Measurements from ENCODE around the gene SIRPB2.

Gene SIRPB2

DNA sequence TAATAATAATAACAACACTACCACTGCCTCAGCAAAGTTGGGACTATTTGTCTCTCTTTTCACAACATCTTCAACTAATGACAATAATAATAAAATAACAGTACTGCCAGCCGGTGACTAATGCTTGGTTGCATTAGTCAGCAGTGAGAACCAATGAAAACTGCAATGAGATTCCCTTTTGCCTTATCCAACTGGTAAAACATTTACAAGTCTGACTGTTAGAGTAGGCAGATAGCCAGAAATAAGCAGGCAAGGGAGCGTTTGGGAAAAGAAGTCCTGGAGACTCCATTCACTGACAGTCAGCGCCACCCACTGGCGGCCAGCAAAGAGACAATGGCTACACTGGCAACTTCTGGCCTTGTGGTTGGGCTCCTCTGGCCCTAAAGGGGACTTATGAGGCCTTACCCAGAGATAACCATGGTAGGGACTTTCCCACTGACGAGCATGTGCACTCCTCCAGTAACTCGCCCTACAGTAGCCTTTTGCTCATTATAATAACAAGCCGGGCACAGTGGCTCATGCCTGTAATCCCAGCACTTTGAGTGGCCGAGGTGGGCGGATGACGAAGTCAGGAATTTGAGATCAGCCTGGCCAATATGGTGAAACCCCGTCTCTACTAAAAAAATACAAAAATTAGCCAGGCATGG, 21.2 kb downstream of the SIRPB2 start:
- no peak for DNase-seq

DNA sequence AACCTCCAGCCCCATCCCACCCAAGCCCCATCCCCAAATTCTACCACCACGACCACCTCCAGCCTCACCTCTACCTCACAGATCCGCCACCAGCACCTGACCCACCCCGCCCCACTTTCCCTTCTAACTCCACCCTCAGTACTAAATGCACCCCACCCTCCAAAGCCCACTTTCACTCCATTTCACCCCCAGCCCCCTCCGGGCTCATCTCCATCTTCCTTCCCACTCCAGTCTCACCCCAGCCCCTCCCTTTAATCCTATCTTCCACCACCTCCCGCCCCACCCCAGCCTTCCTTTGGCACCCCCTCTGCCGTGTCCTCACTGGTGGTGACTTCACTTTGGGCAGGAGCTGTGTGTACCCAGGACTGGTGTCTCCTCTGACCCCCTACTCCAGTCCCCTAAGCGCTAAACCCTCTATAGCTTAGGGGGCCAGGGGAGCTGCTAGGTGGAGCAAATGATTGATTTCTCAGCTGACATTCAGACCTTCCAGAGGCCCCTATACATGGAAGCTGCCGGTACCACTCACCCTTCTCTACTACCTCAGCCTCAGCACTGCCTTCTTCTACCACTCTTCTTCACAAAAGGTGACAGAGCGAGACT, 21.8 kb downstream of the SIRPB2 start:
- DNase-seq, result no peak

DNA sequence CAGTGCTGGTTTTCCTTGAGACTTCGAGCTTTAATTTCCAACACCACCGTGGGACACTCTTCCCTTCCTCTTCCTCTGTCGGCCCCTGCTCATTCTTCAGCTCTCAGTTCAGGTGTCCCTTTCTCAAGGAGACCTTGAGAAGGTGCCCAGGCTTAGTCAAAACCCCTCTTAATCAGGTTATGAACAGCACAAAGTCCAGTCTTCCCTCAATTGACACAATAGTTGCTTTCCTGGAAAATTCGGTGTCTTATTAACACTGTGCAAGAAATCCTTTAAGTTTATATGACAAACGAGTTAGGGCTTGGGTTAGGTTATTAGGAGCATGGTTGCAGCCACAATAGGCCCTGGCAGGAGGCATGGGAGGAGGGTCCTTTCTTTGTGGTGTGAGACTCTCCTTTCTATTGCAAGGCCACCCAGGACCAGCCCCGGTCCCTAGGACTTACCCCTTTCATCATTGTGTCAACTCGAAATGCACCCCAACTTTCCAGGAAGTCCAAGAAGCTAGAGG, 23.0 kb downstream of the SIRPB2 start:
- DNase-seq, result no peak

DNA sequence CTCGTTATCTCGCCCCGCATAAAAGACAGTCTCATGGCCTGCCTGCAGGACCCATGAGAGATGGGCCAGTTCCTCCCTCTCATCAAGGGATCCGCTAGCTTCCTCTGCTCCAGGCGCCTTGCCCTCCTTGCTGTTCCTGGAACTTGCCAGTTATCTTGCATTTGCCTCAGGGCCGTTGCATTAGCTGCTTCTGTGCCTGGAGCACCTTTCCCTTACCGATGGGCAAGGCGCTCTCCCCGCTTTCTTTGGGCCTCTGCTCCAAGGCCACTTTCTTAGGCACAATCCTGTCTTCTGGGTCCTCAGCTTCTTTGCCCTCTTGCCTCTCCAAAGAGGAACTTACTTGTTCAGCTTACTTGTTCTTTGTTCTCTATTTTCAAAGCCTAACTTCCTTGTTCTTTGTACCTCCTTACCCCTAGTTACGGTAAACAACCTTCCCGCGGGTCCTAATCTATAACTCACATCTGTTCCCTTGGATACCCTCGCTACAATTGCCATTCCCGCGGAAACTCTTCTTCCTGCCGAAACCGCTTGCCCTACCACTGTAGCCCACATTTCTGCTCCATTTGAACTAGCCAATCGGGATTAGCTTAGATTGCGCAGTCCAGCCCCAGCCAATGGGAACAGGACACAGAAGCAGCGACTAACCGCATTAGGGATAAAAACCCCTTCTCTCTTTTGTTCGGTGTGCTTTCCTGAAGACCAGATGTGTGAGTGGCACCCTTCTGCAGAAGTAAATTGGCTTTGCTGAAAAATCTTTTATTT, 23.7 kb downstream of the SIRPB2 start:
- DNase-seq, result no peak

DNA sequence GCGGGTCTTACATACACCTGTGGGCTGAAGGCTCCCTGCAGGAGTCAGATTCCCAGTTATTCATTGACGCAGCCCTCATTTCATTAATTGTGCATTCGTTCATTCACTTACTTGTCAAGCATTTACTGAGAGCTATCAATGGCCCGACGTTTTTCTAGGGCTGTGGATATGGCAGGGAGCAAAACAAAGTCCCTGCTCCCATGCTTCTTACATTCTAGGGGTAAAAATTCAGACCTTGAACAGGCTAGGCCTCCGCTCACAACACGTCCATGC, 24.2 kb downstream of the SIRPB2 start:
- DNase-seq, result no peak

DNA sequence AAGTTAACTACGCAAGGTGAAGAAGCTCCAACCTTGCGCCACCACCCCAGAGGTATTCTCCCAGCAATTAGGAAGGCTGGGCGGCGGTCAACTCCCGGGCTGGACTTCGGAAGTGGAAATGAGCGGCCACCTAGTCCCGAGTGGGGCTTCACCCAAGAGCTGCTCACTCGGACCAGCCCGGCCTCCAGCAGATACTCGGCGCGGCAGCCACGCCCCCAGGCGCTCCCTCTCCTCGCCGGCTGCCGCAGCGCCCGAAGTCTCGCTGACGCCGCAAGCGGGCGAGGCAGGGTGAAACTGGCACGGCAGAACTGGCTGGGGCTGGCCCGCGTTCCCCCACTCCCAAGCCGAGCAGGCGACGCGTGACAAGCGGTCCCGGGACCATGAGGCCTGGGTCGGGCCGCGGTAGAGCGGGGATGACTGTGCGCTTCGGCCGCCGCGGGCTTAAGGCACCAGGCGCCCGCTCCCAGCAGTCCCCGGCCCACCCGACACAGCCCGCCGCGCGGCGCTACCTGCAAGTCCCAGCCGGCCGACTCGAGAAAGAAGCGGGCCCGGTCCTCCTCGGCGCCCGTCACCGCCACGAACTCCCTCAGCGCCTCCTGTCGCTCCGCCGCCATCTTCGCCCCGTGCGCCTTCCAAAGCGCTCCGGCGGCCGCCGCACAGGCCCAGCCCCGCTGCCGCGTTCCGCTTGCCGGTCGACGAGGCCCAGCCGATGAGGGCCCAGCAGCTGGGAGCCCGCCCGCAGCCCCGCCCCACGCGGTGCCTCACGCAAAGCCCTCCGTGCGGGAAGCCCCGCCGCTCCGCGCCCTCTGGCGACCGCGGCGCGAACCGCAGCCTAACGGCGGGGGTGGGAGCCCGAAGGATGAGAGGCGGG, 24.8 kb downstream of the SIRPB2 start, which contains the start of gene NSFL1C:
Gene NSFL1C, minus strand, starts transcription at position 639 of the 871 bp plus-strand sequence. Its CDS starts 25 bp downstream, at position 614.
- peak; percentile 94 to 97 for DNase-seq

DNA sequence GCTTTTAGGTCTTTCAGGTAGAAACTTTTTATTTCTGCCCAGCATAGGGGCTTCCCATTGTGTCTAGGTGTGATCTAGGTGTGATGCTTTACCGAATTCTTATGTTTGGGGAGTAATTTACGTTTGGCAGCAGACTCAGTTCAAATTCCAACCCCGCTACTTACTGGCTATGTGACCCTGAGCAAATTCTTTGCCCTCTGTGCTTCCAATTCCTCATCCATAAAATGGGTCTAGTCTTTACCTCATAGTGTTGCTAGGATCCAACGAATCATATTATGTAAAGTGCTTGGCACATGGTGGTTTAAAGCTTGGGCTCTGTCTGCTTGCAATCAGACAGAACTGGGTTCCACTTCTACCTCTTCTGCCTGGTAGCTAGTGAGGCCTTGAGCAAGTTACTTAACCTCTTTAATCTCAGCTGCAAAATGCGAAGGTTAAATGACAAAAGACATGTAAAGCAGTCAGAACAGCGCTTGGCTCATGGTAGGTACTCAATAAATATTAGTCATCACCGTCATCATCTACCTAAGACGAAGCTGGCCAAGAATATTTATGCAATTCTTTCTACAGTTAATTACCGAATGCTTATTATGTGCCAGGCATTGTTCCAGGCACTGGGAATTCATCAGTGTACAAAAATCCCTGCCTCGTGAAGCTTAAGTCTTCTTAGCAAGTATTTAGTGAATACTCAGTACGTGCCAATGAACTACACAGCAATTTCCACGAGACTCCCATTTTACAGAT, 25.6 kb downstream of the SIRPB2 start:
- no peak for DNase-seq

DNA sequence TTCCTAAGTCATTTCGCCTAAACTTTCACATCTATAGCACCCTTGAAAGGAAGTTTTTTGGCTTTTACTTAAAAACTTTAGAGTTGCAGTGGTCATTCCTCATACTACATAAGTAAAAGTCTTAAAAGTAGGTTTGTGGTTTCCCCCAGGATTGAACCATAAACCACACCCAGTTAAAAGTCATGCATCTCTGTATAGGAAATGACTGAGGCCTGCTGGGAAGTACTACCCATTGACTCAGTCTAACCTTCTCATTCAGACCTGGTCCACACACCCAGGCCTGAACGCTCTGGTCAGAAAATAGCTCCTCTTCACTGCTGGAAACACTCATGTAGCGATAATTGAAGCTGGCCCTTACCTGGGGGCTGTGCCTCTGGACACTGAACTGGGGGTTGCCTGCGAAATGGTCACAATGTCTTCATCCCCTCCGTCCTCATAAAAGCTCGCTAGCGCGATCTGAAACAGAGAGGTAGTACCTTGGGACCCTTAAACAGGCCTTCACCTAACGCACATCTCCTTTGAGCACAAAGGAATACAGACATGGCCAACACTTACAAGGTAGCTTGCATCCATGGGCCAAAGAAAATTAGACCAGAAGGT, 27.1 kb downstream of the SIRPB2 start:
- DNase-seq, result no peak

DNA sequence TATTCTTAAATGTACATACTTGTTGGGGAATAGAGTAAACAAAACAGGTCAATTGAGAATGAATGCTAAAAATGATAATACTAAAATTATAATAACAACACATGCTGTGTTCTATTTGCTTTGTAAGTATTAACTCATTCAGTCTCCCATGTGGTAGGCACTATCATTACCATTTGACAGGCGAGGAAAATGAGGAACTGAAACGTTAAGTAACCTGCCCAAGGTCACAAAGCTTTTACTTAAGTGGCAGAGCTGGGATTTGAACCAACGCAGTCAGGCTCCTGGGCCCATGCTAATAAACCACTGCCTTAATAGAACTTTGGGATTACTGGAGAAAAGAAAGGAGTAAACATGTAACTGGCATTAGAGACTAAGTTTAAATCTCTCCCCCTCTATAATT, 28.4 kb downstream of the SIRPB2 start:
- no peak for DNase-seq

DNA sequence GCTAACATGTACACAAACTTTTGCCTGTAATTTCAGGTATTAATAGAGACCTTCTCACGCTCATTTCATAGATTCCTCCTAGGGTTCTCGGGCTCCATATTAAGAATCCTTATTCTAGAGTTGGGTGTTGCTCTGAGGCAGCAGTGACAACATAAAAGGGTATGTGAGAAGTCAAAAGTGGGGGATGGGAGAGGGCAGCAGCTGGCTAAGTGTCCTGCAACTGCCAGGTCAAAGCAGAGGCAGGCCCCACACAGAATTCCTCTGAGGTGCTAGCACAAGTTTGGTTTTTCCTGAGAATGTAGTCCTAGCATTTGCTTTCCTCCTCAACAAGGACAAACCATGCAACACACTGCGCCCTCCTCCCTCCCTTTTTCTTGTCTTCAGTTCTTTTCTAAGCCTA, 29.2 kb downstream of the SIRPB2 start:
- no peak for DNase-seq

DNA sequence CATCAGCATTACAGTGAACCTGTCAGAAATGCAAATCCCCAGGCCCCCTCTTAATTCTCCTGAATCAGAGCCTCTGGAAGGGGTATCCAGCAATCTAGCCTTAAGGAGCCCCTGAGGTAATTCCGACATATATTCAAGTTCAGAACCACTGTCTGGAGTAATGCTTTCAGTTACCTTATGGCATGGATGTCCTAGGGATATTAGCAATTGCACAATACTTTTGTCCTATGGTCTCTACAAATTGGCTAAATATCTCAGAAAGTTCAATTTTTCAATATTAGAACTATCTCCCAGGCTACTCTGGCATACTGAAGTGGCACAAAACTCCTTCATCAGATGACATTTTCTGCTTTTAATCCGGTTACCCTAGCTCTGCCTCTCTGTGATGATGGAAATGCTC, 30.9 kb downstream of the SIRPB2 start:
- DNase-seq, result no peak

DNA sequence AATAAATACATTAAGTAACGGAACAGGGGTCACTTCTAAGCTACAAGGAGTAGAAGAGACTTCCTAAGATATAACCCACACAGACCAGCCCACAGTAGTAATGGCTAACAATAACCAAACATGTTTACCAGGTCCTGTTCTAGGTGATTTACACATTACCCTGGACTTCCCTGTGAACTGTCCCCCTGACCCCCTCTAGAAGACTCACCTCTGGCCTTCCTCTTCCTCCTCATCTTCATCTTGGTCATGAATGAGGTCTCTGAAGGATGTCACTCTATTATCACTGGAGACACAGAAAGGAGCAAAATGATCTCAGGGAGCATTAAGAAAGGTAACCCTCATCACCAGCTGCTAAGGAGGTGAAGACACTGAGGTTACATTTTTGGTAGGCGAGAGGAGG, 33.2 kb downstream of the SIRPB2 start:
- DNase-seq, result no peak

DNA sequence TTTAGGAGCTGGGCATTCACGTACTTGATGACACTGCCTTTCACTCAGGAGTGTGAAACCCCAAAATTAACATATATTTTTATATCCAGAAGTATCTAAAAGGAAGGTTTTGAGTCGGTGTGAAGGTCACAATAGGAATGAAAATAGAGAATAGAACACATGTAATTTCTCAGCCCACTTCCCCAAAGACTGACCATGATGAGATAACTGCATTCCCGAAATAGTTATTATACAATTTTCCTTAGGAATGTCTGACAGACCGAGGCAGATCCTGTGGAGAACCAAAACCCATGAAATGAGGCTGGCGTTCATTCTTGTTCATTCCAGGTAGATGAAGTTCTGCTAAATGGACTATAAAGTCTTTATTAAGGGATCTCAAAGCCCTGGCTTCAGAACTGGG, 34.9 kb downstream of the SIRPB2 start:
- DNase-seq, result no peak

DNA sequence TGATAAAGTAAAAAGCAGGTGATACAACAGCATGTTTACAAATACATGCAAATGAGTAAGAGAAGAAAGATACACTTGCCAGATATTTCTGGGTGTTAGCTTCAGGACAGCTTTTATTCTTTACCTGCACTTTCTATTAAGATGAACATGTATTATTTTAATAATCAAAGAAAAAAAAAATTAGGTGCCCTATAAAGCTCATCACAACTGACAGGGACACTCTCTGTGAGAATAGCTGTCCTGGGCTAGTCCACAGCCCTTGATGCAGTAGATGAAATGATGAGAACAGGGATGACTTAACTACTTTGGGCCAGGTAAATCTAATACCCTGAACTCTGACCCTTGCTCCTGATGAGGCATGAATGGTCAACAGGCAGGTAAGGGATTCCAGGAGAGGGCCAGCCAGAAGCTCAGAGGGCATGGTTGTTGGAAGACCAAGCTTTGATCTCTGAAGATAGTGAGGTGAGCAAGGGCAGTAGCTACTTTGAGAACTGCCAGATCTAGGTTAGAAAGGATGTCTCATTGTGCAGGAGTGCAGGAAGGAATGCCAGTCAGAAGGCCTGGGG, 40.2 kb downstream of the SIRPB2 start:
- no peak for DNase-seq

DNA sequence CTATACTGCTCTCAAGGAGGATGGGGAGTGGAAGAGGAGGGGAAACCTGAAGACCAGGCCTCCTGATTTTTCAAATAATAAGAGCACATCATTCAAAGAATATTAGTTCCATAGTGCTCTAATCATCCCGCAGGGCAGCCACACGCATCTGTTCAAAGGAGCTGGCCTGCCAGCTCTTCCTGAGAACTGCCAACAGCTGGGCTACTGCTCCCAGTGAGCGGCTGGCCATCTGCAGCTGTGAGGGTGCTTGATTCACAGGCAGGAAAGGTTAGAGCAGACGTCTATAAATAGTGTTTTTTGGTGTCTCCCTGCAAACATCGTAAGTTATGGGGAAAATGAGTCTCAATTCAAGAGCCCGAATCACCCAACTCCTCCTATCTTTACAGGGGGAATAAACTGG, 41.9 kb downstream of the SIRPB2 start:
- DNase-seq, result no peak

DNA sequence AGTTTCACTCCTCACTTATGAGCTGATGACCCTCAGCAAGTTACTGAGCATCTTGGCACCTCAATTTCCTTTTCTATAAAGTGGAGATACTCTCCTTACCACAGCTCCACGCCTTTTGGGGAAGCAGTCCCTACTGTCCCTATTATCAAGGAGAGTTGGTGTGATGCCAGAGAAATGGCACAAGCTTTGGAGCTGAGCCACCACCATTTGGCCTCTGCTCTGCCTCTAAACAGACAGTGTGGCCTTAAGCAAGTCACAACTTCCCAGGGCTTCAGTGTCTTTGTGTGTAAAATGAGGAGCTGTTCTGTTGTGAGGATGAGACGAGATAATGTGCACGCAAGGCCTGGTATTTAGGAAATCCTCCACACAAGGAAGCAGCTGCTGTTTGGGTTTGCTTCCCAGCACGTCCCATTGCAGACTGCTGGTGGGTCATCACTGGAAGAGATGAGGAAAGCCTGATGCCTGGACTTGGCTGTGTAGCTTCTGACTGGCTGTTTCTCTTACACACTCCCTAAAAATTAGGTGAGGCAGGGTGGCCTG, 43.1 kb downstream of the SIRPB2 start:
- DNase-seq, result no peak

DNA sequence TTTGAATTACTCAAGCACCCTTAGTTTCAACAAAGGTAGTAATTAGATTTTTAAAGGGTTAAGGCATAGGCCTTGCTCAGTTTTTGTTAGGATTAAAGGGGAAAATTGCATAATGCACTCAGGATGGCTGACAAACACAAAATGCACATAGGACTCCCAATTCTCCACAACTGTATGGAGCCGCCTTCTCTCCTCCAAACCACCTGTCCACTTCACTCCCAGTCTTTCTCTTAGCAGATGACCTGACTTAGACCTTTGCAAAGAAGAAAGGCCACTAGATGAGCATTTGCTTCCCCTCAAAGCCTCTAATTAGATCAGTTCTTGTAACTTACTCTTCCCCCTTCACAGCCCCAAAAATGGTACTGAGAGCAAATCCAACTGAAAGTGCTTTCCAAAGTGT, 44.7 kb downstream of the SIRPB2 start:
- no peak for DNase-seq

DNA sequence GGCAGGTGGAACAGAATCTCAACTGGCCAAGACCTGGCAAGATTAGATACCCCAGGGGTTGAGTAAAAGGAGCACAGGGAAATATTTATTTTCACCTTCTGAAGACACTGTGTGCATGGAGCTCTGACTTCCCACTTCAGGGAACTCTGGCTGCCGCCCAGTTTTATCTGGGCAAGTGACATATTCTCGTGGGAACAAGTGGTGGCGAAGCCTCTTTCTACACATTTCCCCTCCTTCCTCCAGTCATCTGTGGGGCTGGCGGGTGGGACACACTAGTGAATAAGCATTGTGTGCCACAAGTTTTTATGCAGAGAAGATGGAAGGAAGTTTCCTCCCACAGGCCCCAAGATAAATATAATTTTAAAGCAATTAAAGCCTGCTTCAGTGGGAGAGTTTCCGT, 48.1 kb downstream of the SIRPB2 start:
- no peak for DNase-seq

DNA sequence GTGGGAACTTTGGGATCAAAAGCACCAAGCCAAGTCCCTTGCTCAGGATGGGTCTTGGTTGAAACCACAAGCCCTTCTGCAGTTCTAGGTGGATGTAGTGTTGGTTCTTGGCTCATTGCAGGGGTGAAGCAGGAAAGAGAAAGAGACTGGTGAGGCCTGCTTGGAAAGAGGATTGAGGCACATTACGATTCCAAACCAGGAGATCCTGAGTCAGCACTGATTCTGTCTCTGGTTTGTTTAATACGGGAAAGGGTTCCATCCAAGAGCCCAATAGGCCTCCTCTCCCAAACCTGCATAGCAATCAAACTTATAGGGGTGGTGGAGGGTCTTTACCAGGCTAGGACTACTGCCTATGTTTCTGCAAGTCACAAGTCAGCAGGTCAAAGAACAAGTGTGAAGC, 48.9 kb downstream of the SIRPB2 start:
- no peak for DNase-seq

DNA sequence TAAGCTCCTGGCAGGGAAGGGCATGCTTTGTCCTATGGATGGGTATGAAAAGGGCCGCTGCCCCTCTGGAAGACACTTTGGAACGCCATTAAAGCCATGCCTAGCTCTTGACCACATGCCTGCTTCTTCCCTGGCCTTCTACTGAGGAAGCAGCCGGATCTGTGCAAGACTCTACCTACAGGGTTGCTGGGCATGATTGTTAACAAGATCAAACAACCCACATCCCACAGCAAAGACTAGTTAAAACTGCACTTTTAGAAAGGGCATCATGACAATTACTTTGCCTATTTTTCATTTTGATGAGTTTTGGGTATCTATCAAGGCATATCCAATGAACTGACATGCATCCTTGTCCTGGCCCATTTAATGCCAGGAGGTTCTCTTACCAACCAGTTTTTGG, 50.1 kb downstream of the SIRPB2 start:
- no peak for DNase-seq

DNA sequence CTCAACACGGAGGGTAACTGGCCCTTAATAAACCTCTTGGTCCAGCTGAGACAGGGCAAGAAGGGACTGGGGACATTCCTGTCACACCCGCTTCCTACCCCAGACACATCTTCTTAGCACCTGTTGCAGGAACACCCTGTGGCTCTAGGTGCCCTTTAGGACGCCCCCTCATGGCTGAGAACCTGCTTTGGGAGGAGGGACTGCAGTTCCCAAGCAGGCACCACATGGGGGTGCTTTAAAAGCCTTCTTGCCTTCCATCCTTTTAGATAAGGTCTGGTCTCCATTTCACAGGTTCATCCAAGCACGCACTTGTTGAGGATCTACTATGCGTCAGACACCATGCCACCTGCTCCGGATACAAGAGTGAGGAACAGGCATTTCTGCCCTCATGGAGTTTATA, 51.2 kb downstream of the SIRPB2 start:
- no peak for DNase-seq

DNA sequence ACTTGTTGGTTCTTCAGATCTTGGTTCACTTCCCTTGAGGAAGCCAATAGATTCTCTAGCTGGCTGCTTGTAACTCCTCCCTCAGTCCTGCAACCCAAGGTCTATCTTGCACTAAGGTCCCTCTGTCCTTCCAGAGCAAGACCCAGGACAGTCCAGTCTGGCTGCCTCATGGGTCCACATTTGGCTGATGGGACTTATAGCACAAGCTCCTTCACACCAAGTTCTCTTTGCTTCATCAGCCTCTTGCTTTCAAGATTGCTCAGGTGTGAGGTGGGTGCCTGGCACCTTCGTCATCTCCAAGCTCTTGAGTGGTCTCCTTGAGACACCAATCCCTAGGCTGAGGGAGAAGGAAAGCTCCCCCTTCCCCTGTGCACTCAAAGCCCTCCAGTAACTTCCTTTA, 52.9 kb downstream of the SIRPB2 start:
- no peak for DNase-seq
